NCI-H446 (cell line): ENCODE results near the gene ADGRF4.

Experiments used
- DNase-seq, 2 experiments: peaks; one replicate each; lab custom pipeline; 2025; lab: John Stamatoyannopoulos, UW

Gene ADGRF4, protein sequence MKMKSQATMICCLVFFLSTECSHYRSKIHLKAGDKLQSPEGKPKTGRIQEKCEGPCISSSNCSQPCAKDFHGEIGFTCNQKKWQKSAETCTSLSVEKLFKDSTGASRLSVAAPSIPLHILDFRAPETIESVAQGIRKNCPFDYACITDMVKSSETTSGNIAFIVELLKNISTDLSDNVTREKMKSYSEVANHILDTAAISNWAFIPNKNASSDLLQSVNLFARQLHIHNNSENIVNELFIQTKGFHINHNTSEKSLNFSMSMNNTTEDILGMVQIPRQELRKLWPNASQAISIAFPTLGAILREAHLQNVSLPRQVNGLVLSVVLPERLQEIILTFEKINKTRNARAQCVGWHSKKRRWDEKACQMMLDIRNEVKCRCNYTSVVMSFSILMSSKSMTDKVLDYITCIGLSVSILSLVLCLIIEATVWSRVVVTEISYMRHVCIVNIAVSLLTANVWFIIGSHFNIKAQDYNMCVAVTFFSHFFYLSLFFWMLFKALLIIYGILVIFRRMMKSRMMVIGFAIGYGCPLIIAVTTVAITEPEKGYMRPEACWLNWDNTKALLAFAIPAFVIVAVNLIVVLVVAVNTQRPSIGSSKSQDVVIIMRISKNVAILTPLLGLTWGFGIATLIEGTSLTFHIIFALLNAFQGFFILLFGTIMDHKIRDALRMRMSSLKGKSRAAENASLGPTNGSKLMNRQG

GRCh38 chr6:47698342-47698787, at the start of gene ADGRF4:
ADGRF4 (plus strand) TSS chr6:47698580; CDS start chr6:47707246, 8,666 bp downstream.
- no peak for DNase-seq

DNA sequence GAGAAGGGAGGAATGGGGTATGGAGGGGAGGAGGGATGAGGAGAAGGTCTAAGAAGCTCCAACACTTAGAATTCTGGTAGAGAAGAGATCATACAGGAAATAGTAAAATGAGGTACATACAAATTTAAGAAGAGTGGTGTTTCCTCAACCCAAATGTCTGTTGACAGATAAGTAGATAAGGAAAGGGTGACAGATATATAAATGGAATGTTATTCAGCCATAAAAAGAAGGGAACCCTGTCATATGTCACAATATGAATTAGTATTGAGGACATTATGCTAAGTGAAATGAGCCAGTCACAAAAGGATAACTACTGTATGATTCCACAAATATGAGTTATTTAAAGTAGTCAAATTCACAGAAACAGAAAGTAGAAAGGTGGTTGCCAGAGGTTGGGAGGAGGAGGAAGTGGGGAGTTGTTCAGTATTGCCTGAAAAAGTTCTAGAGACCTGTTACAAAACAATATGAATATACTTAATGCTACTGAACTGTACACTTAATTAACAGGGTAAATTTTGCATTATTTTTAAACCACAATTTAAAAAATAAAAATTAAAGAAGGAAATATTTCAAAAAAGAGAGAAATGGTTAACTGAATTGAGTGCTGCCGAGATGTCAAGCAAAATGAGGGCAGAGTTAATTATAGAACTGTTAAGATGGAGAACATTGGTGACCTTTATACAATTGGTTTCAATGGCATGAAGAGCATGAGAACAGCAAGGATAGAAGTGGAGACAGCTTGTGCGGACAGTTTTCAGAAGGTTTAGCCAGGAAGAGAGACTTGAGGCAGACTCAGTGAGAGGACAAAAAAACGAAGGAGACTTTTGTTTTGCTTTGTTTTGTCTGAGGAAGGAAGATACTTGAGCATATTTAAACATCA, 47.6 kb upstream of the ADGRF4 start:
- DNase-seq: no peak

- DNase-seq: no peak
Observed at GRCh38 chr6:47651505-47651944, 46.9 kb upstream of the ADGRF4 start.

DNA sequence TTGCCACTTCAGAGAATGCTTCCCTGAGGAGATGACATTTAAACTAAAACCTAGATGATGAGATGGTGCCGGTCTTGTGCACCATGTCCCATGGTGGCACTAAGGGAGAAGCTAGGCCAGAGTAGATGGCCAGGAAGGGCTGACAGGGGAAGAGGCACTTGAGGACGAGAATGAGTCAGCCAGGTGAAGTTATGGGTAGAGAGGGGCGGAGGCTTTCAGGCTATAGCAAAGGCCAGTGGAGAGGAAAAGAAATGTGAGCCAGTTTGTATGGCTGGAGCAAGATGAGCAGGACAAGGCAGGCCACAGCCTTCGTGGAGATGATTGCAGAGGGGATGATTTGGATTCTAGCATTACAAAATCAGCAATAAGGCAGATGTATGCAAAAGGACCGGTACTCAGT, 44.7 kb upstream of the ADGRF4 start:
- DNase-seq: no peak

- no peak for DNase-seq
Observed at GRCh38 chr6:47654255-47654654, 44.1 kb upstream of the ADGRF4 start.

GRCh38 chr6:47655719-47656595, 42.4 kb upstream of the ADGRF4 start:
- DNase-seq: peak in 1 of 2 experiments; percentile 41

GRCh38 chr6:47661960-47662359, 36.4 kb upstream of the ADGRF4 start:
- DNase-seq: no peak

DNA sequence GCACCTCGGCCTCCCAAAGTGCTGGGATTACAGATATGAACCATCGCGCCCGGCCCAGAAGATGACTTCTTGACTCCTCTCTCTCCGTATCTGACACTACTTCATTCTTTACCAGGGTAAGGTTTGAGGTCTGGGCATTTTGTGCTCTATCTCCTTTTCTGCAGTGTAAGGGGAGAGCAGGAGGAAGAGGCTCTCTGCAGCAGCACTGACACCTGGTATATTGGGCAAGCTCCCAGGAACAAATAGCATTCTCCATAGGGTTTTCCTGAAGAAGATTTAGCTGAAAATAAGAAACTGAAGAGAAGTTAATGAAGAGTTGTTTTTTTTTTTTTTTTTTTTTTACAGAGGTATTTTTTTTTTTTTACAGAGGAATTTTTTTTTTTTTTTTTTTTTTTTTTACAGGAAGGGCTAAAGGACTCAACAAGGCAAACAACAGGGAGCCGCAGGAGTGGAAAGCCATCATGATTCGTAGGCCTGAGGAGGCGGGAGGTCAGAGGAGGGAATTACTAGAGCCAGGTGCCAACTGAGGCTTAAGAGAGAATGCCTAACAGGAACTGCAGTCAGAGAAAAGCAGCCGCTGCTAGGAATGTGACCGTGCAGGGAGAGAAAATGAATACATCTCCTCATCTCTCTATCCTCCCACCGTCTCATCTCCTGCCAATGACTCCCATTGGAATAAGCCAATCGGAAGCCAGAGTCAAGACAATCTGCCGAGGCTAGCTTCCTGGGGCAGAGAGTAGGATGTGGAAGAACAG, 34.7 kb upstream of the ADGRF4 start:
- no peak for DNase-seq

GRCh38 chr6:47665112-47665511, 33.3 kb upstream of the ADGRF4 start:
- no peak for DNase-seq

GRCh38 chr6:47669684-47670513, 28.5 kb upstream of the ADGRF4 start:
- DNase-seq: peak; percentile 62 to 85

GRCh38 chr6:47670851-47671250, 27.5 kb upstream of the ADGRF4 start:
- peak in 1 of 2 experiments; percentile 9 for DNase-seq

- no peak for DNase-seq
Observed at GRCh38 chr6:47671777-47672176, 26.6 kb upstream of the ADGRF4 start.

- no peak for DNase-seq
Observed at GRCh38 chr6:47672816-47673215, 25.6 kb upstream of the ADGRF4 start.

GRCh38 chr6:47674673-47675072, 23.7 kb upstream of the ADGRF4 start:
- DNase-seq: no peak

- no peak for DNase-seq
Observed at GRCh38 chr6:47677381-47678100, 20.8 kb upstream of the ADGRF4 start.

- no peak for DNase-seq
Observed at GRCh38 chr6:47678739-47679138, 19.6 kb upstream of the ADGRF4 start.

DNA sequence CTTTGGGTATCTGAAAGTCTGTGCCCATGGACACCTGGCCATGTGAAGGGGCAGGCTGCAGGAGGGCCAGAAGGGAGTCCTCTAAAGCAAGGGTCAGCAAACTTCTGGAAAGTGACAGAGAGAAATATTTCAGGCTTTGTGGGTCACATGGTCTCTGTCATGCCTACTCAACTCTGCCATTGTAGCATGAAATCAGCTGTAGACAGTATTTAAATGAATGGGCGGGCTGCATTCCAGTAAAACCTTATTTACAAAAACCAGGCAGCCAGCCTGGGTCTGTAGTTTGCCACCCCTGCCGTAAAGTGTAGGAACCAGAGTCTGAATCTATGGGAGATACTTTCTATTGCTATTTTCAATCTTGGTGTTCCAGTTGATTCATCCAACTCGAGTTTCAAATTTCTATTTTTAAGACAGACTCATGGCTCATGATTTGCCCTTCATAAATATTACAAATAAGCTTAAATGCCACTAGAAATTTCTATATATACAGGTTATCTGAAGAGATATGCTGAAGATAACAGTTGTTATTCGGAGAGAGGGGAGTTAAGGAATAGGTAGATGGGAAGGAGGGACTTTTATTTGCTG, 19.0 kb upstream of the ADGRF4 start:
- no peak for DNase-seq

GRCh38 chr6:47680051-47680450, 18.3 kb upstream of the ADGRF4 start:
- no peak for DNase-seq
